ENCODE measurements around the gene PTPRA. TPM values are rescaled to one million over a fixed set of nuclear protein-coding genes. Genes with fewer than 3 reads are reported as not detected.

Gene PTPRA
- total and polyA plus RNA-seq, 4 donors: 8.7 to 24.3 (median 15.7) TPM

DNA sequence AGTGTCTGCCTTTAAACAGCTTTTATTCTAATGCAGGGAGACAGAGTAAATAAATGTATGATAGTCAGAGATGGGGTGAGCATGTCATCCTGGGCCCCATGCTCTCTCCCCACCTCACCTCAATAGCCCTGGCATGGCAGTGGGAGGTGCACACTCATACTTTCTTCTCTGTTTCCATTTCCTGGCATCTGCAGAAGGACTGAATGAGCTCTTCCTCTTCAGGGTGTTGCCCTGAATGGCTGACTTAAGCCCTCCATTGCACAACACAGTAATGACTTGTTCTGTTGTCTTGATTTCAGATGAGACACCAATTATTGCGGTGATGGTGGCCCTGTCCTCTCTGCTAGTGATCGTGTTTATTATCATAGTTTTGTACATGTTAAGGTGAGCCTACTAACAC lies 113.2 kb downstream of the PTPRA start:
- no peak for TF ChIP-seq JUND (IDR thresholded peaks at IDR 0.05)
- no peak for TF ChIP-seq NR2F2 (IDR thresholded peaks at IDR 0.05)
- no peak for TF ChIP-seq FOXA2 (IDR thresholded peaks at IDR 0.05)
- TF ChIP-seq RAD21 (IDR thresholded peaks at IDR 0.05): no peak
- TF ChIP-seq HNF4A (conservative IDR thresholded peaks at IDR 0.05): no peak
- no peak for TF ChIP-seq FOXA1 (IDR thresholded peaks at IDR 0.05)
- TF ChIP-seq, protein P1, sequence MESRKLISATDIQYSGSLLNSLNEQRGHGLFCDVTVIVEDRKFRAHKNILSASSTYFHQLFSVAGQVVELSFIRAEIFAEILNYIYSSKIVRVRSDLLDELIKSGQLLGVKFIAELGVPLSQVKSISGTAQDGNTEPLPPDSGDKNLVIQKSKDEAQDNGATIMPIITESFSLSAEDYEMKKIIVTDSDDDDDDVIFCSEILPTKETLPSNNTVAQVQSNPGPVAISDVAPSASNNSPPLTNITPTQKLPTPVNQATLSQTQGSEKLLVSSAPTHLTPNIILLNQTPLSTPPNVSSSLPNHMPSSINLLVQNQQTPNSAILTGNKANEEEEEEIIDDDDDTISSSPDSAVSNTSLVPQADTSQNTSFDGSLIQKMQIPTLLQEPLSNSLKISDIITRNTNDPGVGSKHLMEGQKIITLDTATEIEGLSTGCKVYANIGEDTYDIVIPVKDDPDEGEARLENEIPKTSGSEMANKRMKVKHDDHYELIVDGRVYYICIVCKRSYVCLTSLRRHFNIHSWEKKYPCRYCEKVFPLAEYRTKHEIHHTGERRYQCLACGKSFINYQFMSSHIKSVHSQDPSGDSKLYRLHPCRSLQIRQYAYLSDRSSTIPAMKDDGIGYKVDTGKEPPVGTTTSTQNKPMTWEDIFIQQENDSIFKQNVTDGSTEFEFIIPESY (IDR thresholded peaks at IDR 0.05): no peak
- TF ChIP-seq, protein P2, sequence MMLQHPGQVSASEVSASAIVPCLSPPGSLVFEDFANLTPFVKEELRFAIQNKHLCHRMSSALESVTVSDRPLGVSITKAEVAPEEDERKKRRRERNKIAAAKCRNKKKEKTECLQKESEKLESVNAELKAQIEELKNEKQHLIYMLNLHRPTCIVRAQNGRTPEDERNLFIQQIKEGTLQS (IDR thresholded peaks at IDR 0.05): no peak
- no peak for TF ChIP-seq HNF4G (IDR thresholded peaks at IDR 0.05)
- TF ChIP-seq RXRA (IDR thresholded peaks at IDR 0.05): no peak
- TF ChIP-seq, protein P3, sequence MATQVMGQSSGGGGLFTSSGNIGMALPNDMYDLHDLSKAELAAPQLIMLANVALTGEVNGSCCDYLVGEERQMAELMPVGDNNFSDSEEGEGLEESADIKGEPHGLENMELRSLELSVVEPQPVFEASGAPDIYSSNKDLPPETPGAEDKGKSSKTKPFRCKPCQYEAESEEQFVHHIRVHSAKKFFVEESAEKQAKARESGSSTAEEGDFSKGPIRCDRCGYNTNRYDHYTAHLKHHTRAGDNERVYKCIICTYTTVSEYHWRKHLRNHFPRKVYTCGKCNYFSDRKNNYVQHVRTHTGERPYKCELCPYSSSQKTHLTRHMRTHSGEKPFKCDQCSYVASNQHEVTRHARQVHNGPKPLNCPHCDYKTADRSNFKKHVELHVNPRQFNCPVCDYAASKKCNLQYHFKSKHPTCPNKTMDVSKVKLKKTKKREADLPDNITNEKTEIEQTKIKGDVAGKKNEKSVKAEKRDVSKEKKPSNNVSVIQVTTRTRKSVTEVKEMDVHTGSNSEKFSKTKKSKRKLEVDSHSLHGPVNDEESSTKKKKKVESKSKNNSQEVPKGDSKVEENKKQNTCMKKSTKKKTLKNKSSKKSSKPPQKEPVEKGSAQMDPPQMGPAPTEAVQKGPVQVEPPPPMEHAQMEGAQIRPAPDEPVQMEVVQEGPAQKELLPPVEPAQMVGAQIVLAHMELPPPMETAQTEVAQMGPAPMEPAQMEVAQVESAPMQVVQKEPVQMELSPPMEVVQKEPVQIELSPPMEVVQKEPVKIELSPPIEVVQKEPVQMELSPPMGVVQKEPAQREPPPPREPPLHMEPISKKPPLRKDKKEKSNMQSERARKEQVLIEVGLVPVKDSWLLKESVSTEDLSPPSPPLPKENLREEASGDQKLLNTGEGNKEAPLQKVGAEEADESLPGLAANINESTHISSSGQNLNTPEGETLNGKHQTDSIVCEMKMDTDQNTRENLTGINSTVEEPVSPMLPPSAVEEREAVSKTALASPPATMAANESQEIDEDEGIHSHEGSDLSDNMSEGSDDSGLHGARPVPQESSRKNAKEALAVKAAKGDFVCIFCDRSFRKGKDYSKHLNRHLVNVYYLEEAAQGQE (IDR thresholded peaks at IDR 0.05): no peak
- no peak for TF ChIP-seq EGR1 (IDR thresholded peaks at IDR 0.05; ENCODE audit: low read depth in 2 of 2)
- Histone ChIP-seq H3K9ac (ENCODE audit: low read depth in 1 of 2, low read length in 2 of 2) (no peak overlapping the region), H3K27me3 (ENCODE audit: control insufficient read depth in 4 of 4, insufficient read depth in 4 of 4, low read length in 3 of 4) (no peaks in the 10 kb centered on the region), H3K36me3 (ENCODE audit: control insufficient read depth in 4 of 4, insufficient read depth in 3 of 4, low read depth in 1 of 4, low read length in 3 of 4) (peaks cover 3 to 32% (median 20%) of the 10 kb centered on the region in 4 donors), H3K27ac (ENCODE audit: low read depth in 1 of 2, low read length in 2 of 2) (no peak overlapping the region), H3K4me3 (ENCODE audit: low read depth in 1 of 3, low read length in 3 of 3) (no peak overlapping the region), H3K4me1 (ENCODE audit: control insufficient read depth in 4 of 4, insufficient read depth in 4 of 4, low read length in 3 of 4) (no peaks in the 10 kb centered on the region), H3K9me3 (ENCODE audit: control insufficient read depth in 4 of 4, low read length in 3 of 4) (no peaks in the 10 kb centered on the region)
- DNase-seq (ENCODE audit: low spot score): no peak
- 92% methylated on average over 2 of the region's 2 CpGs for WGBS

DNA sequence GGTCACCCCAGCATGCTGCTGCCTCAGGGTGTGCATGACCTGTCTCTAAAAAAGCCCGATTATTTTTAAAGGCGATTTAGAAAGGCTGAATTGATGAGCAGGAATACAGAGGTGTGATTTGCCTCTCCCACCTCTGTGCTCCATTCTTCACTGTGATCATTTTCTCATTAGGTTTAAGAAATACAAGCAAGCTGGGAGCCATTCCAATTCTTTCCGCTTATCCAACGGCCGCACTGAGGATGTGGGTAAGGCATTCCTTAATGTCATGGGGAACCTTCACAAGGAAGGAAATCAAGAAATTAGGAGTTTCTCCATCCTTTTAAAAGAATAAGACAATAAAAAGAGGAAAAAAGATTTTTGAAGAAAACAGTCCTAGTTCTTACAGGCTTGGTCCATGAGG lies 114.6 kb downstream of the PTPRA start:
- no peak for DNase-seq (ENCODE audit: low spot score)
- H3K9ac ChIP-seq (ENCODE audit: low read depth in 1 of 2, low read length in 2 of 2): no peak overlapping the region
- H3K4me3 ChIP-seq (ENCODE audit: low read depth in 1 of 3, low read length in 3 of 3): no peak overlapping the region
- peaks cover 3 to 35% (median 22%) of the 10 kb centered on the region in 4 donors for H3K36me3 ChIP-seq (ENCODE audit: control insufficient read depth in 4 of 4, insufficient read depth in 3 of 4, low read depth in 1 of 4, low read length in 3 of 4)
- no peaks in the 10 kb centered on the region for H3K27me3 ChIP-seq (ENCODE audit: control insufficient read depth in 4 of 4, insufficient read depth in 4 of 4, low read length in 3 of 4)
- WGBS: 92% methylated on average over 5 of the region's 5 CpGs
- no peaks in the 10 kb centered on the region for H3K4me1 ChIP-seq (ENCODE audit: control insufficient read depth in 4 of 4, insufficient read depth in 4 of 4, low read length in 3 of 4)
- no peaks in the 10 kb centered on the region for H3K9me3 ChIP-seq (ENCODE audit: control insufficient read depth in 4 of 4, low read length in 3 of 4)
- H3K27ac ChIP-seq (ENCODE audit: low read depth in 1 of 2, low read length in 2 of 2): no peak overlapping the region
- no peak for TF ChIP-seq RAD21 (IDR thresholded peaks at IDR 0.05)
- no peak for TF ChIP-seq FOXA1 (IDR thresholded peaks at IDR 0.05)
- no peak for TF ChIP-seq HNF4G (IDR thresholded peaks at IDR 0.05)
- TF ChIP-seq YY1 (IDR thresholded peaks at IDR 0.05): no peak
- no peak for TF ChIP-seq FOXA2 (IDR thresholded peaks at IDR 0.05)
- TF ChIP-seq EGR1 (IDR thresholded peaks at IDR 0.05; ENCODE audit: low read depth in 2 of 2): no peak
- TF ChIP-seq, protein P4, sequence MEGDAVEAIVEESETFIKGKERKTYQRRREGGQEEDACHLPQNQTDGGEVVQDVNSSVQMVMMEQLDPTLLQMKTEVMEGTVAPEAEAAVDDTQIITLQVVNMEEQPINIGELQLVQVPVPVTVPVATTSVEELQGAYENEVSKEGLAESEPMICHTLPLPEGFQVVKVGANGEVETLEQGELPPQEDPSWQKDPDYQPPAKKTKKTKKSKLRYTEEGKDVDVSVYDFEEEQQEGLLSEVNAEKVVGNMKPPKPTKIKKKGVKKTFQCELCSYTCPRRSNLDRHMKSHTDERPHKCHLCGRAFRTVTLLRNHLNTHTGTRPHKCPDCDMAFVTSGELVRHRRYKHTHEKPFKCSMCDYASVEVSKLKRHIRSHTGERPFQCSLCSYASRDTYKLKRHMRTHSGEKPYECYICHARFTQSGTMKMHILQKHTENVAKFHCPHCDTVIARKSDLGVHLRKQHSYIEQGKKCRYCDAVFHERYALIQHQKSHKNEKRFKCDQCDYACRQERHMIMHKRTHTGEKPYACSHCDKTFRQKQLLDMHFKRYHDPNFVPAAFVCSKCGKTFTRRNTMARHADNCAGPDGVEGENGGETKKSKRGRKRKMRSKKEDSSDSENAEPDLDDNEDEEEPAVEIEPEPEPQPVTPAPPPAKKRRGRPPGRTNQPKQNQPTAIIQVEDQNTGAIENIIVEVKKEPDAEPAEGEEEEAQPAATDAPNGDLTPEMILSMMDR (IDR thresholded peaks at IDR 0.05; ENCODE audit: low read depth, low read length, missing input control): no peak
- TF ChIP-seq, protein P1 (IDR thresholded peaks at IDR 0.05): no peak
- TF ChIP-seq SP1 (IDR thresholded peaks at IDR 0.05): no peak
- no peak for TF ChIP-seq NR2F2 (IDR thresholded peaks at IDR 0.05)
- no peak for TF ChIP-seq RXRA (IDR thresholded peaks at IDR 0.05)
- TF ChIP-seq JUND (IDR thresholded peaks at IDR 0.05): no peak
- TF ChIP-seq, protein P2 (IDR thresholded peaks at IDR 0.05): no peak
- TF ChIP-seq, protein P3 (IDR thresholded peaks at IDR 0.05): no peak
- no peak for TF ChIP-seq TAF1 (conservative IDR thresholded peaks at IDR 0.05)
- TF ChIP-seq, protein P5, sequence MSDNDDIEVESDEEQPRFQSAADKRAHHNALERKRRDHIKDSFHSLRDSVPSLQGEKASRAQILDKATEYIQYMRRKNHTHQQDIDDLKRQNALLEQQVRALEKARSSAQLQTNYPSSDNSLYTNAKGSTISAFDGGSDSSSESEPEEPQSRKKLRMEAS (IDR thresholded peaks at IDR 0.05): no peak
- TF ChIP-seq HNF4A (conservative IDR thresholded peaks at IDR 0.05): no peak
